GM13976 (cell line): ENCODE data around the gene CFAP54.
"Not testable (repeated sequence)": the region's sequence is repeated elsewhere in the genome, so short reads cannot be mapped to it uniquely, and the experiment has no call there.

Experiments
- DNase-seq: peaks from one replicate; pipeline ENCODE4 v3.0.0; 2012; ENCODE audit warnings: low spot score
- CTCF ChIP-seq: IDR thresholded peaks from 2 replicates; pipeline ENCODE4 v1.5.1; 2012; ENCODE audit warnings: borderline replicate concordance, mild to moderate bottlenecking; ENCODE audit not compliant: insufficient read depth; ENCODE audit errors: extremely low read depth, missing control alignments, control extremely low read depth
- in situ Hi-C: fragments of 300-500 bp; cut with MboI; formaldehyde crosslinking; loops from one replicate; pipeline ENCODE4 v1.12.0; 2022; ENCODE audit warnings: low sequenced_read_pairs, mixed read lengths, inconsistent platforms; ENCODE audit not compliant: unreplicated experiment

The CFAP54 gene

GRCh38 chr12:96549341-96549740 is 60.0 kb downstream of the CFAP54 start:
- no peak for DNase-seq
- no peak for TF ChIP-seq CTCF
- in situ Hi-C loops: no loop called here

GRCh38 chr12:96570579-96570978 is 81.2 kb downstream of the CFAP54 start:
- in situ Hi-C loops: no loop called here
- DNase-seq: no peak
- no peak for TF ChIP-seq CTCF

GRCh38 chr12:96571101-96571862 is 81.9 kb downstream of the CFAP54 start:
- in situ Hi-C loops: no loop called here
- DNase-seq: peak; percentile 32
- no peak for TF ChIP-seq CTCF

- peak; percentile 37 for DNase-seq
- in situ Hi-C loops: loop anchor here (25.0 kb wide), 1 partner anchor 559 kb away; no protein-coding TSS in a partner anchor
- TF ChIP-seq CTCF: peak; percentile 28
These were observed 89.2 kb downstream of the CFAP54 start for GRCh38 chr12:96578526-96579125.

- TF ChIP-seq CTCF: no peak
- DNase-seq: no peak
- in situ Hi-C loops: loop anchor here (10.0 to 25.0 kb wide), 2 partner anchors 399 to 551 kb away; no protein-coding TSS in a partner anchor
These were observed 96.6 kb downstream of the CFAP54 start for GRCh38 chr12:96585977-96586376.

- in situ Hi-C loops: loop anchor here (10.0 to 25.0 kb wide), 2 partner anchors 397 to 550 kb away; no protein-coding TSS in a partner anchor
- TF ChIP-seq CTCF: no peak
- no peak for DNase-seq
These were observed 98.3 kb downstream of the CFAP54 start for GRCh38 chr12:96587691-96588090.

GRCh38 chr12:96590970-96591369 is 101.6 kb downstream of the CFAP54 start:
- no peak for TF ChIP-seq CTCF

GRCh38 chr12:96604374-96604773 is 115.0 kb downstream of the CFAP54 start:
- in situ Hi-C loops, DNase-seq: not testable (repeated sequence)

More at GRCh38 chr12:96590970-96591369, 101.6 kb downstream of the CFAP54 start:
- in situ Hi-C loops: loop anchor here (25.0 kb wide), 1 partner anchor 546 kb away; no protein-coding TSS in a partner anchor
- no peak for DNase-seq
